IMR-90 (cell line): ENCODE results near the gene RNF181. TPM values are rescaled to one million over a fixed set of nuclear protein-coding genes. Genes with fewer than 3 reads are reported as not detected.

ENCODE experiments used
- microRNA-seq, 2 experiments: library from miRNA; stranded (forward) in 1 of 2; unstranded in 1 of 2; fragments of 10-50 nt in 1 of 2; fragments of <30 nt in 1 of 2; gene quantifications in 1 of 2; microRNA quantifications in 1 of 2; one replicate each; pipeline versions ENCODE3 to v1.1.0; 2013 to 2020; ENCODE audit not compliant: insufficient read depth in 1 of 2, insufficient read length in 1 of 2, unreplicated experiment in 1 of 2
- polyA plus RNA-seq, 3 experiments: library from polyadenylated mRNA; depleted of rRNA; stranded (reverse); fragments of >200 nt; gene quantifications; 2 replicates each; pipeline ENCODE4 v1.2.3, GENCODE V29; 2012; ENCODE audit warnings: low replicate concordance in 1 of 3
- small RNA-seq, 5 experiments: library from RNA; depleted of rRNA; stranded (forward); fragments of <200 nt; gene quantifications; one replicate each; pipeline ENCODE3, GENCODE V24; 2012
- total RNA-seq: library from RNA; depleted of rRNA; stranded (reverse); fragments of >200 nt; gene quantifications from 2 replicates; pipeline ENCODE4 v1.2.3, GENCODE V29; 2012; rRNA removed

The RNF181 gene
- total and polyA plus RNA-seq, 2 of the 4 experiments (the other 2 are of a cell fraction), result 438 to 498 TPM

Small RNA genes lying within 50 kb of the gene (microRNA-seq; reads per million reads assigned to microRNA genes)
- gene RN7SL126P (ENCODE audit: insufficient read depth, insufficient read length), result not detected

Small RNA genes lying within 50 kb of the gene (small RNA-seq; reads per million reads assigned to genes)
- 0 to 0.15 (median 0.08) reads per million in 5 experiments for gene RN7SL126P

Other genes starting within 250 kb of the RNF181 start
- gene RETSAT, start 241.2 kb upstream of the RNF181 start, total RNA-seq, result 25.0 and 32.3 TPM in 2 replicates
- gene RETSAT, start 241.2 kb upstream of the RNF181 start, polyA plus RNA-seq (2012; rRNA removed), result 22.8 and 25.6 TPM in 2 replicates
- 10.8 and 13.1 TPM in 2 replicates for gene ELMOD3, start 241.0 kb upstream of the RNF181 start, total RNA-seq
- gene ELMOD3, start 241.0 kb upstream of the RNF181 start, polyA plus RNA-seq (2012; rRNA removed), result 19.2 and 20.7 TPM in 2 replicates
- 53.3 and 79.9 TPM in 2 replicates for gene CAPG, start 185.4 kb upstream of the RNF181 start, total RNA-seq
- gene CAPG, start 185.4 kb upstream of the RNF181 start, polyA plus RNA-seq (2012; rRNA removed), result 98.3 and 122 TPM in 2 replicates
- gene SH2D6, start 177.0 kb upstream of the RNF181 start, total RNA-seq, result 0.36 TPM in 1 of 2 replicates, not detected in the other
- 0.32 and 0.37 TPM in 2 replicates for gene SH2D6, start 177.0 kb upstream of the RNF181 start, polyA plus RNA-seq (2012; rRNA removed)
- 94.1 and 98.9 TPM in 2 replicates for gene MAT2A, start 56.6 kb upstream of the RNF181 start, total RNA-seq
- gene MAT2A, start 56.6 kb upstream of the RNF181 start, polyA plus RNA-seq (2012; rRNA removed), result 158 and 223 TPM in 2 replicates
- gene GGCX, start 34.3 kb upstream of the RNF181 start, total RNA-seq, result 31.9 and 35.0 TPM in 2 replicates
- 37.0 and 39.4 TPM in 2 replicates for gene GGCX, start 34.3 kb upstream of the RNF181 start, polyA plus RNA-seq (2012; rRNA removed)
- 0.83 and 0.90 TPM in 2 replicates for gene VAMP8, start 18.2 kb upstream of the RNF181 start, total RNA-seq
- 1.7 and 1.9 TPM in 2 replicates for gene VAMP8, start 18.2 kb upstream of the RNF181 start, polyA plus RNA-seq (2012; rRNA removed)
- 13.8 and 27.8 TPM in 2 replicates for gene VAMP5, start 11.3 kb upstream of the RNF181 start, total RNA-seq
- 103 and 121 TPM in 2 replicates for gene VAMP5, start 11.3 kb upstream of the RNF181 start, polyA plus RNA-seq (2012; rRNA removed)
- 4.7 and 4.8 TPM in 2 replicates for gene TMEM150A, start 7.0 kb downstream of the RNF181 start, total RNA-seq
- 16.3 and 19.1 TPM in 2 replicates for gene TMEM150A, start 7.0 kb downstream of the RNF181 start, polyA plus RNA-seq (2012; rRNA removed)
- 5.8 and 6.8 TPM in 2 replicates for gene C2orf68, start 16.3 kb downstream of the RNF181 start, total RNA-seq
- 6.7 and 10.1 TPM in 2 replicates for gene C2orf68, start 16.3 kb downstream of the RNF181 start, polyA plus RNA-seq (2012; rRNA removed)
- 48.0 and 71.7 TPM in 2 replicates for gene USP39, start 20.4 kb downstream of the RNF181 start, total RNA-seq
- 39.4 and 40.5 TPM in 2 replicates for gene USP39, start 20.4 kb downstream of the RNF181 start, polyA plus RNA-seq (2012; rRNA removed)
- gene SFTPB, start 72.5 kb downstream of the RNF181 start, total RNA-seq, result not detected in 2 replicates
- gene SFTPB, start 72.5 kb downstream of the RNF181 start, polyA plus RNA-seq (2012; rRNA removed), result not detected in 2 replicates
- gene GNLY, start 98.6 kb downstream of the RNF181 start, total RNA-seq, result not detected in 2 replicates
- gene GNLY, start 98.6 kb downstream of the RNF181 start, polyA plus RNA-seq (2012; rRNA removed), result not detected in 2 replicates
- 7.8 and 7.9 TPM in 2 replicates for gene ATOH8, start 158.2 kb downstream of the RNF181 start, total RNA-seq
- 9.0 and 11.2 TPM in 2 replicates for gene ATOH8, start 158.2 kb downstream of the RNF181 start, polyA plus RNA-seq (2012; rRNA removed)